OCI-LY1 (cell line): Measurements from ENCODE around the gene DLG5.

Experiments
- H2AFZ ChIP-seq: fragments of 200-600 bp; sonication (generic), shearing (Covaris generic); 2 replicates; pipeline ENCODE4 v1.6.0; 2014; ENCODE audit warnings: antibody characterized with exemption, mild to moderate bottlenecking, low read length
- H3F3A ChIP-seq: fragments of 200-600 bp; sonication (generic), shearing (Covaris generic); 2 replicates; pipeline ENCODE4 v1.6.0; 2014; ENCODE audit warnings: mild to moderate bottlenecking, antibody characterized with exemption, low read length, moderate library complexity; ENCODE audit not compliant: insufficient read depth
- H3K27ac ChIP-seq: fragments of 200-600 bp; sonication (generic); 2 replicates; pipeline ENCODE4 v1.5.1; 2014; ENCODE audit warnings: low read length, mixed run types, mild to moderate bottlenecking, low read depth; ENCODE audit not compliant: poor library complexity, severe bottlenecking
- H3K27me3 ChIP-seq: fragments of 200-600 bp; sonication (generic); 2 replicates; pipeline ENCODE4 v1.6.0; 2014; ENCODE audit warnings: antibody characterized with exemption, mild to moderate bottlenecking, low read length, moderate library complexity; ENCODE audit not compliant: insufficient read depth
- H3K36me3 ChIP-seq: fragments of 200-600 bp; sonication (generic); 2 replicates; pipeline ENCODE4 v1.6.1; 2014; ENCODE audit warnings: mild to moderate bottlenecking, antibody characterized with exemption, low read length, moderate library complexity, mixed read lengths; ENCODE audit not compliant: insufficient read depth
- H3K4me1 ChIP-seq: fragments of 200-600 bp; sonication (generic); 2 replicates; pipeline ENCODE4 v1.5.1; 2014; ENCODE audit warnings: mild to moderate bottlenecking, low read length, moderate library complexity; ENCODE audit not compliant: insufficient read depth, severe bottlenecking
- H3K4me2 ChIP-seq: fragments of 200-600 bp; sonication (generic), shearing (Covaris generic); 2 replicates; pipeline ENCODE4 v1.6.1; 2014; ENCODE audit warnings: low read length
- H3K4me3 ChIP-seq: fragments of 200-600 bp; sonication (generic); 2 replicates; pipeline ENCODE4 v1.5.1; 2014; ENCODE audit warnings: low read length, low read depth, mild to moderate bottlenecking, mixed read lengths; ENCODE audit not compliant: poor library complexity, severe bottlenecking
- H3K79me2 ChIP-seq: fragments of 200-600 bp; shearing (Covaris generic); 2 replicates; pipeline ENCODE4 v1.6.1; 2016; ENCODE audit warnings: mixed run types, low read length, mixed read lengths; ENCODE audit not compliant: insufficient read depth
- H3K9ac ChIP-seq: fragments of 200-600 bp; sonication (generic), shearing (Covaris generic); 2 replicates; pipeline ENCODE4 v1.6.1; 2014; ENCODE audit warnings: mild to moderate bottlenecking, low read length, mixed read lengths
- H3K9me2 ChIP-seq: fragments of 200-600 bp; sonication (generic), shearing (Covaris generic); 2 replicates; pipeline ENCODE4 v1.6.1; 2014; ENCODE audit warnings: low read depth, mild to moderate bottlenecking, low read length, mixed read lengths
- H3K9me3 ChIP-seq: fragments of 200-600 bp; shearing (Covaris generic); 2 replicates; pipeline ENCODE4 v1.6.1; 2014; ENCODE audit warnings: low read length, mixed read lengths
- H4K20me1 ChIP-seq: fragments of 200-600 bp; sonication (generic), shearing (Covaris generic); 2 replicates; pipeline ENCODE4 v1.6.0; 2016; ENCODE audit warnings: mild to moderate bottlenecking, low read length; ENCODE audit not compliant: insufficient read depth
- EZH2 ChIP-seq: fragments of 200-600 bp; sonication (generic), shearing (Covaris generic); IDR thresholded peaks from 2 replicates; pipeline ENCODE4 v1.8.0; 2017; ENCODE audit warnings: borderline replicate concordance, mixed run types, mild to moderate bottlenecking, antibody characterized with exemption, low read length, moderate library complexity, mixed read lengths
- TF ChIP-seq, protein P1 (sequence below): fragments of 200-600 bp; sonication (generic), shearing (Covaris generic); IDR thresholded peaks from 2 replicates; pipeline ENCODE4 v1.5.1; 2017; ENCODE audit warnings: mild to moderate bottlenecking, antibody characterized with exemption, low read length, moderate library complexity, mixed read lengths

DLG5 gene

DNA sequence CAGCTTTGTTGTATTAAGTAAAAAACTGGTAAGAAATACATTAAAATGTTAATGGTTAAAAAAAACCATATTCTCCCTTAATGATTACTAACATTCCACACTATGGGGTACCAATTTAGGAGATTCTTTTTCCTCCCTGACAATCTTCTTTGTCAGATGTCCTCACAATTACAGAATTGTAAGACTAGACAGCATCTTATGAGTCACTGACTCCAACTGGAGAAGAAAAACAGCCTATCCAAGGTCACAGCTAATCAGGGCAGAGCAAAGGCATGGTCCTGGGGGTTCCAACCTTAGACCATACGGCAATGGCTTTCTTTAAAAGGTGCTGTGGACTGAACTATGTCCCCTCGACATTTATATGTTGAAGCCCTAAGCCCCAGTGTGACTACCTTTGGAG, 127.6 kb downstream of the DLG5 start:
- H3F3A ChIP-seq = no peaks in the 10 kb centered on the region
- no peaks in the 10 kb centered on the region for H3K9me3 ChIP-seq
- H2AFZ ChIP-seq = no peak overlapping the region
- no peak overlapping the region for H3K27ac ChIP-seq
- H3K4me1 ChIP-seq = no peaks in the 10 kb centered on the region
- no peaks in the 10 kb centered on the region for H3K36me3 ChIP-seq
- H3K9me2 ChIP-seq = no peaks in the 10 kb centered on the region
- H3K4me3 ChIP-seq = no peak overlapping the region
- no peaks in the 10 kb centered on the region for H3K79me2 ChIP-seq
- no peaks in the 10 kb centered on the region for H4K20me1 ChIP-seq
- no peak for TF ChIP-seq EZH2
- TF ChIP-seq, protein P1, sequence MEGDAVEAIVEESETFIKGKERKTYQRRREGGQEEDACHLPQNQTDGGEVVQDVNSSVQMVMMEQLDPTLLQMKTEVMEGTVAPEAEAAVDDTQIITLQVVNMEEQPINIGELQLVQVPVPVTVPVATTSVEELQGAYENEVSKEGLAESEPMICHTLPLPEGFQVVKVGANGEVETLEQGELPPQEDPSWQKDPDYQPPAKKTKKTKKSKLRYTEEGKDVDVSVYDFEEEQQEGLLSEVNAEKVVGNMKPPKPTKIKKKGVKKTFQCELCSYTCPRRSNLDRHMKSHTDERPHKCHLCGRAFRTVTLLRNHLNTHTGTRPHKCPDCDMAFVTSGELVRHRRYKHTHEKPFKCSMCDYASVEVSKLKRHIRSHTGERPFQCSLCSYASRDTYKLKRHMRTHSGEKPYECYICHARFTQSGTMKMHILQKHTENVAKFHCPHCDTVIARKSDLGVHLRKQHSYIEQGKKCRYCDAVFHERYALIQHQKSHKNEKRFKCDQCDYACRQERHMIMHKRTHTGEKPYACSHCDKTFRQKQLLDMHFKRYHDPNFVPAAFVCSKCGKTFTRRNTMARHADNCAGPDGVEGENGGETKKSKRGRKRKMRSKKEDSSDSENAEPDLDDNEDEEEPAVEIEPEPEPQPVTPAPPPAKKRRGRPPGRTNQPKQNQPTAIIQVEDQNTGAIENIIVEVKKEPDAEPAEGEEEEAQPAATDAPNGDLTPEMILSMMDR = no peak
- no peak overlapping the region for H3K4me2 ChIP-seq
- H3K9ac ChIP-seq = no peak overlapping the region
- 0 out of 2 replicates have a peak, but pooled peaks cover 3% of the 10 kb centered on the region for H3K27me3 ChIP-seq

DNA sequence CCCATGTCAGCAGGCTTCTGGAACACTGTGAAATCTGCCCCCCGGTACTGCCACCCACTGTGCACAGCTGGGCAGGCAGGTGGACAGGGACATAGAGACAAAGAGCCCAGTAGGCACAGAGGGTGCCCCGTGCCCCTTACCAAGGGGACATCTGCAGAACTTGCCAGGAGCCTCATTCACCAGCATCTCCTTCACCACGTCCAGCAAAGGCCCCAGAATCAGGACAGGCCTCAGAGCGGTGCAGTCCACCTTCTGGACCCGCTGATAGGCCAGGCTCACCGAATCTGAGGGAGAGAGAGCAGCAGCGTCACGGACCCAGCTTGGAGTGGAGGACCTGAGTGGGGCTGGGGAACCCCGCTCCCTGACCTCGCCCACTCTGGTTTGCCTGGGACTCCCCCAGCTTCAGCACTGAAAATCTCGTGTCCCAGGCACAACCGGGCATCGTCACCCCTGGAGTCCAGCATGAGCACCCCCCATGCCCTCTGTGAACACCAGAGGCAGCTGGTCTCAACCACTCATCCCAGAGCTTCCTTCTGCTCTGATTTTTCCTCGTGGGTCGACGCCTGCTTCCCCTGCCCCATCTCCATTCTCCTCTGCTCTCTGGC, 130.1 kb downstream of the DLG5 start:
- H3K9me2 ChIP-seq = no peaks in the 10 kb centered on the region
- no peaks in the 10 kb centered on the region for H3K4me1 ChIP-seq
- H4K20me1 ChIP-seq = no peaks in the 10 kb centered on the region
- H3F3A ChIP-seq = no peaks in the 10 kb centered on the region
- H3K4me3 ChIP-seq = no peak overlapping the region
- H2AFZ ChIP-seq = no peak overlapping the region
- no peak overlapping the region for H3K27ac ChIP-seq
- no peaks in the 10 kb centered on the region for H3K9me3 ChIP-seq
- TF ChIP-seq, protein P1 = no peak
- no peak for TF ChIP-seq EZH2
- no peak overlapping the region for H3K9ac ChIP-seq
- no peaks in the 10 kb centered on the region for H3K79me2 ChIP-seq
- H3K36me3 ChIP-seq = no peaks in the 10 kb centered on the region
- no peak overlapping the region for H3K4me2 ChIP-seq
- 0 out of 2 replicates have a peak, but pooled peaks cover 3% of the 10 kb centered on the region for H3K27me3 ChIP-seq

DNA sequence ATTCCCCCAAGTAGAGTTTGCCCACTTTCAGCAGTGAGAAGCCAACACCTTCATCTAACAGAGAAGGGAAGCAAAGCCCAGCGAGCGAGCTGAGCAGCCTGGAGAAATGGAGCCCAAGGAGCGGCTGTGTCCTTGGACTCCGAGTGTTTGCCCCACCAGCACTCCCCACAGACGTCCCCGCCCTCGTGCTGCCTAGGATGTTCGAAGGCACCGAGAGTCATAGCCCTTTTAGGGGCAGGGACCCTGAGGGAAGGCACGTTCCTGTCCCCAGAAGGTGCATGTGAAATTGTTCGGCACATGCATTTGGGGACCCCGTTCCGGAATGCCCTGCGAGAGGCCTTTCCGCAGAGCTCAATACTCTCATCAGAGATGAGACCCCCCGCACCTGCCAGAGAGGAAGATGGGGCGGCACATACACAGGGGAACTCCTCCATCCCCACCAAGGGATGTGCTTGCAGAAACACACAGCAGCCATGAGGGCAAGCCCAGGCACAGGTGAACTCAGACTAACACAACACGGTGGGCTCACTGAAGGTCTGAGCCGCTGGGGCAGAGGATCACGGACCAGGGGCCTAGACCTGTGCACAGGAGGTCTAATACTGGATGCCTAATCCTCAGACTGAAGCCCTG, 131.0 kb downstream of the DLG5 start:
- H2AFZ ChIP-seq = no peak overlapping the region
- H3K4me3 ChIP-seq = no peak overlapping the region
- H3K27ac ChIP-seq = no peak overlapping the region
- no peaks in the 10 kb centered on the region for H3K79me2 ChIP-seq
- no peaks in the 10 kb centered on the region for H3K9me2 ChIP-seq
- no peak for TF ChIP-seq EZH2
- TF ChIP-seq, protein P1 = no peak
- no peak overlapping the region for H3K4me2 ChIP-seq
- no peaks in the 10 kb centered on the region for H3F3A ChIP-seq
- H3K27me3 ChIP-seq = no peaks in the 10 kb centered on the region
- no peaks in the 10 kb centered on the region for H3K4me1 ChIP-seq
- no peaks in the 10 kb centered on the region for H3K36me3 ChIP-seq
- H3K9me3 ChIP-seq = no peaks in the 10 kb centered on the region
- H3K9ac ChIP-seq = no peak overlapping the region
- H4K20me1 ChIP-seq = no peaks in the 10 kb centered on the region
